C4-2B (cell line): ENCODE results near the gene DERA.
"Not testable (repeated sequence)": the region's sequence is repeated elsewhere in the genome, so short reads cannot be mapped to it uniquely, and the experiment has no call there.

Experiments
- H3K27ac ChIP-seq: fragments of 450-650 bp; 2 replicates; pipeline ENCODE4 v1.5.1; 2017
- CTCF ChIP-seq: fragments of 450-650 bp; conservative IDR thresholded peaks from 2 replicates; pipeline ENCODE4 v1.5.1; 2017; ENCODE audit warnings: mild to moderate bottlenecking
- ZFX ChIP-seq: fragments of 450-650 bp; IDR thresholded peaks from 2 replicates; pipeline ENCODE4 v1.6.1; 2017

Gene DERA

GRCh38 chr12:15996948-15997347 lies 85.8 kb downstream of the DERA start:
- H3K27ac ChIP-seq: no peak overlapping the region
- no peak for TF ChIP-seq ZFX
- TF ChIP-seq CTCF: no peak

GRCh38 chr12:15997910-15998309 lies 86.8 kb downstream of the DERA start:
- TF ChIP-seq ZFX (no peak), CTCF (no peak)
- H3K27ac ChIP-seq: no peak overlapping the region

- TF ChIP-seq CTCF (no peak), ZFX (no peak)
- H3K27ac ChIP-seq: no peak overlapping the region
These were observed 91.7 kb downstream of the DERA start for GRCh38 chr12:16002880-16003279.

- H3K27ac ChIP-seq: no peak overlapping the region
- TF ChIP-seq CTCF (no peak), ZFX (no peak)
These were observed 92.3 kb downstream of the DERA start for GRCh38 chr12:16003460-16003859.

- no peak overlapping the region for H3K27ac ChIP-seq
- TF ChIP-seq ZFX (no peak), CTCF (no peak)
These were observed 95.6 kb downstream of the DERA start for GRCh38 chr12:16006752-16007151.

GRCh38 chr12:16008421-16008824 lies 97.3 kb downstream of the DERA start:
- no peak overlapping the region for H3K27ac ChIP-seq
- TF ChIP-seq ZFX (no peak), CTCF (no peak)

- no peak overlapping the region for H3K27ac ChIP-seq
- TF ChIP-seq CTCF (no peak), ZFX (no peak)
These were observed 101.0 kb downstream of the DERA start for GRCh38 chr12:16012117-16012516.

GRCh38 chr12:16013722-16014121 lies 102.6 kb downstream of the DERA start:
- H3K27ac ChIP-seq: not testable (repeated sequence)

- H3K27ac ChIP-seq: not testable (repeated sequence)
These were observed 103.3 kb downstream of the DERA start for GRCh38 chr12:16014394-16014793.
